Breast epithelium (tissue), 4 donors: ENCODE measurements around the gene FGF23. TPM values are rescaled to one million over a fixed set of nuclear protein-coding genes. Genes with fewer than 3 reads are reported as not detected.

Source experiments
- DNase-seq, 2 donors: peaks; one replicate each; pipeline ENCODE4 v3.0.0-alpha.2; 2019; ENCODE audit warnings: low spot score in 2 of 2
- H3K27ac ChIP-seq, 2 donors: fragments of 200-600 bp; sonication (generic) in 1 of 2; one replicate each; pipeline ENCODE4 v1.5.1; 2016 to 2019; ENCODE audit warnings: mild to moderate bottlenecking in 1 of 2
- H3K27me3 ChIP-seq, 2 donors: fragments of 200-600 bp; sonication (generic) in 1 of 2; one replicate each; pipeline versions ENCODE4 v1.5.1 to v1.6.0; 2017 to 2019; ENCODE audit warnings: control low read depth in 1 of 2, mild to moderate bottlenecking in 1 of 2
- H3K36me3 ChIP-seq: fragments of 200-600 bp; one replicate; pipeline ENCODE4 v1.5.1; 2019
- H3K4me1 ChIP-seq, 2 donors: fragments of 200-600 bp; sonication (generic); one replicate each; pipeline ENCODE4 v1.5.1; 2016 to 2019; ENCODE audit warnings: control low read depth in 1 of 2
- H3K4me3 ChIP-seq, 3 donors: fragments of 200-600 bp; sonication (generic); 1 replicate in 2 of 3; 2 replicates in 1 of 3; pipeline ENCODE4 v1.5.1; 2016 to 2019; ENCODE audit warnings: mild to moderate bottlenecking in 3 of 3, moderate library complexity in 2 of 3
- H3K9me3 ChIP-seq, 2 donors: fragments of 200-600 bp; sonication (generic) in 1 of 2; one replicate each; pipeline ENCODE4 v1.5.1; 2016 to 2019; ENCODE audit warnings: control low read depth in 1 of 2
- CTCF ChIP-seq, 3 donors: fragments of 450-650 bp; IDR thresholded peaks; one replicate each; pipeline ENCODE4 v1.5.1; 2016 to 2017; ENCODE audit warnings: antibody characterized with exemption in 3 of 3, mild to moderate bottlenecking in 3 of 3, moderate library complexity in 3 of 3
- POLR2A ChIP-seq: fragments of 450-650 bp; IDR thresholded peaks from one replicate; pipeline ENCODE4 v1.6.1; 2016; ENCODE audit warnings: antibody characterized with exemption, mild to moderate bottlenecking, moderate library complexity
- POLR2AphosphoS5 ChIP-seq, 3 donors: sonication (generic); formaldehyde crosslinking; IDR thresholded peaks; one replicate each; pipeline ENCODE4 v1.6.1; 2017; ENCODE audit warnings: antibody characterized with exemption in 3 of 3
- intact Hi-C: fragments of 100-400 bp; cut with DNase I; formaldehyde crosslinking; loops from one replicate; pipeline ENCODE4 v1.15.1; 2023; ENCODE audit warnings: low total_unique reads
- total RNA-seq, 3 donors: library from RNA; depleted of rRNA; stranded (reverse); fragments of >200 nt; gene quantifications; one replicate each; pipeline ENCODE4 v1.1.0, GENCODE V29; 2016

The FGF23 gene
- total RNA-seq, 3 donors from 2014 or later, result not detected

DNA sequence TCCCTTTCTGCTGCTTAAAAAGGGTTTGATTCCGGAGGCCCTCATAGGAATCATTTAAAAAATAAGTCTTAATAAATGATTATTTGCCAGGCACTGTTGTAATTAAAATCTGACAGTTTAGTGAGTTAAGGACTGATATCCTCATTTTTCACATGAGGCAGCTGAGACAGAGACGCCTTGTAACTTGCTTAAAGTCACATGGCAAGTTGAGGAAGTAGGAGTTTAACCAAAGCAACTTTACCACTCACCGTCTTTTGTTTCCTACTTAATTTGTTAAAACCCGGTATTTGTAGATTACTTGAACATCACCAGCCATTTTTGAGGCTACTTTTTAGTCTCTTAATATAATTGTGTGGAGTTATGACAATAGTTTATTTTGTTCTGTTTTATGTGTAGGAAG, 56.1 kb downstream of the FGF23 start:
- Histone ChIP-seq H3K27ac (no peak overlapping the region), H3K4me1 (no peaks in the 10 kb centered on the region), H3K4me3 (no peak overlapping the region), H3K9me3 (no peaks in the 10 kb centered on the region), H3K27me3 (no peaks in the 10 kb centered on the region), H3K36me3 (no peaks in the 10 kb centered on the region)
- intact Hi-C loops, result no loop called here
- TF ChIP-seq POLR2AphosphoS5 (IDR thresholded peaks at IDR 0.05) (no peak), CTCF (IDR thresholded peaks at IDR 0.05) (no peak), POLR2A (no peak)
- no peak for DNase-seq

DNA sequence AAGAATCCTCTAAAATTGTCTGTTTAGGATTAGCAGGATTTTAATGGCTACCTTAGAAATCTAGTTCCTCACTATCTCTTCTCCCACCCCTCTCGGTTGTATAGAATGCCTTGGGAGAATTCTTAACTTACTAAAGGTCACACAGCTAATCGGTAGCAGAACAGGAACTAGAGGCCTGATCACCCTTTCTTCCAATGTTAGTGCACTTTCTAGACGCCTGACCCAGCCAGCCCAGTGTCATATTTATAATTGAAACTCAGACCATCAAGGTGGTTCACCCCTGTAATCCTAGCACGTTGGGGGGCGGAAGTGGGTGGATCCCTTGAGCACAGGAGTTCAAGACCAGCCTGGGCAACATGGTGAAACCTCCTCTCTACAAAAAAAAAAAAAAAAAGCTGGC, 56.8 kb downstream of the FGF23 start:
- Histone ChIP-seq H3K36me3 (no peaks in the 10 kb centered on the region), H3K27me3 (no peaks in the 10 kb centered on the region), H3K4me1 (no peaks in the 10 kb centered on the region), H3K9me3 (no peaks in the 10 kb centered on the region), H3K4me3 (no peak overlapping the region), H3K27ac (no peak overlapping the region)
- intact Hi-C loops, result no loop called here
- TF ChIP-seq POLR2A (no peak), CTCF (IDR thresholded peaks at IDR 0.05) (no peak)
- no peak for DNase-seq

GRCh38 chr12:4320853-4321701, 58.4 kb downstream of the FGF23 start, which contains the start of gene TIGAR:
Gene TIGAR (plus strand): TSS chr12:4321213. CDS start chr12:4321272, 59 bp downstream.
- Histone ChIP-seq H3K27me3 (no peaks in the 10 kb centered on the region), H3K4me3 (peak within 1 kb of the TSS; percentile 77 to 98 (median 94)), H3K27ac (peak within 1 kb of the TSS; percentile 84 to 87), H3K36me3 (no peaks in the 10 kb centered on the region), H3K4me1 (no peaks in the 10 kb centered on the region), H3K9me3 (no peaks in the 10 kb centered on the region)
- TF ChIP-seq POLR2AphosphoS5 (IDR thresholded peaks at IDR 0.05), result peak; percentile 27 to 64 (median 50)
- TF ChIP-seq CTCF (IDR thresholded peaks at IDR 0.05), result no peak
- peak; percentile 85 to 91 for DNase-seq
- intact Hi-C loops, result no loop called here

- no peaks in the 10 kb centered on the region for H3K36me3 ChIP-seq
- intact Hi-C loops, result no loop called here
- H3K9me3 ChIP-seq, result no peaks in the 10 kb centered on the region
- TF ChIP-seq POLR2A (no peak), CTCF (IDR thresholded peaks at IDR 0.05) (no peak), POLR2AphosphoS5 (IDR thresholded peaks at IDR 0.05) (no peak)
- peak overlapping the region; percentile 77 to 98 (median 94) for H3K4me3 ChIP-seq
- H3K27me3 ChIP-seq, result no peaks in the 10 kb centered on the region
- DNase-seq, result peak in 1 of 2 donors; percentile 35
- peak overlapping the region; percentile 84 to 87 for H3K27ac ChIP-seq
- H3K4me1 ChIP-seq, result no peaks in the 10 kb centered on the region
Measured at GRCh38 chr12:4320497-4320852, 59.0 kb downstream of the FGF23 start.

Other genes starting within 250 kb of the FGF23 start
- gene CCND2, start 106.0 kb downstream of the FGF23 start, total RNA-seq, result 10 to 100 TPM; 43.3 to 72.8 (median 53.7) TPM
- 1 to 10 TPM; 2.9 to 7.5 (median 6.9) TPM for gene TIGAR, start 58.5 kb downstream of the FGF23 start, total RNA-seq
- not detected for gene FGF6, start 66.1 kb upstream of the FGF23 start, total RNA-seq
- gene RAD51AP1, start 159.2 kb upstream of the FGF23 start, total RNA-seq, result 1 to 10 TPM; 2.1 to 5.4 (median 2.9) TPM
- 10 to 100 TPM; 18.6 to 38.0 (median 29.0) TPM for gene DYRK4, start 182.5 kb upstream of the FGF23 start, total RNA-seq